Measurements from ENCODE around the gene STK16.
"Not testable (repeated sequence)": the region's sequence is repeated elsewhere in the genome, so short reads cannot be mapped to it uniquely, and the experiment has no call there.

STK16 gene

DNA sequence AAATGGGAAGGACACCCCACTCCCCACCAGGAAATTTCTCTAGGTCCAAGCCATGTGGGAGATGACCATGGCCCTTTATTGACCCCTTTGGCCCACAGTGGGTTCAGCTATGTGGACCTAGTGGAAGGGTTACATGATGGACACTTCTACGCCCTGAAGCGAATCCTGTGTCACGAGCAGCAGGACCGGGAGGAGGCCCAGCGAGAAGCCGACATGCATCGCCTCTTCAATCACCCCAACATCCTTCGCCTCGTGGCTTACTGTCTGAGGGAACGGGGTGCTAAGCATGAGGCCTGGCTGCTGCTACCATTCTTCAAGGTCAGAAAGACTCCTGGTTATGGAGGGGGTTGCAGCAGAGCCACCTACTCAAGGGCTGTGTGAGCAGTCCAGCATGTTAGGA is 1.3 kb downstream of the STK16 start:
- no peak for DNase-seq

GRCh38 chr2:219247678-219248642 is 2.7 kb downstream of the STK16 start:
- peak; percentile 49 for DNase-seq

- DNase-seq: no peak
Observed at GRCh38 chr2:219248845-219249202, 3.5 kb downstream of the STK16 start.

DNA sequence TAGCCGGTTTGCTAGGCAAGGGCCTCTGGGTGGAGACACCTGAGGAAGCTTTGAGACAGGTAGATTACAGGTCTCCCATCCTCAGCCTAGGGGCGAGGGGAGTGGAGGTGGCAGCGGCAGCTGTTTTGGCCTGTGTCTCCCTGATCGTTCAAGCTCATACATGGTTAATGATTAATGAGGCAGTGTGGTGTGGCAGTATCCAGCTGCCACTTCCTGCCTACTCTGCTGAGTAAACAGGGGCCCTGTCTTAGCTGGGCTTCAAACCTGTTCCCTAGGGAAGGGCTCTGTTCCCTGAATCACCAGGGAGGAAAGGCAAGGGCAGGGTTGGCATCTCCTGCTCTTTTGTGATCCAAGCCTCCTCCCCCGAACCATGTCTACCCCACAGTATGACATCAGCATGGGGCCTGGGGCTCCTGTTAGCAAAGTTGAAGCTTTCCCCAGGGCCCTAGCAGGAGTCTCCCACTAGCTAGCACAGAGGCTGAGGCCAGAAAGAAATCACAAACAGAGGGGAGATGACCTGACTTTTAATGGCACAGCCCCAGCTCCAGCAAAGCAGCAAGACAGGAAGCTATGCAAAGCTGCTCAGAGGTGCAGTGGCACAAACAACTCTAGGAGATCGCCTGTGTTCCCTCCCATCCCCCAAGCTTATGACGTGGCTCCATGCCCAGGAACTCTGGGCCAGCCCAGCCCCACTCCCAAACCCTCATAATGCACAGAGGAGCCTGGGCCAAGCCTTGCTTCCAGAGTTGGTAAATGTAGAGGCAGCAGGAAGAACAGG is 4.1 kb downstream of the STK16 start:
- no peak for DNase-seq

DNA sequence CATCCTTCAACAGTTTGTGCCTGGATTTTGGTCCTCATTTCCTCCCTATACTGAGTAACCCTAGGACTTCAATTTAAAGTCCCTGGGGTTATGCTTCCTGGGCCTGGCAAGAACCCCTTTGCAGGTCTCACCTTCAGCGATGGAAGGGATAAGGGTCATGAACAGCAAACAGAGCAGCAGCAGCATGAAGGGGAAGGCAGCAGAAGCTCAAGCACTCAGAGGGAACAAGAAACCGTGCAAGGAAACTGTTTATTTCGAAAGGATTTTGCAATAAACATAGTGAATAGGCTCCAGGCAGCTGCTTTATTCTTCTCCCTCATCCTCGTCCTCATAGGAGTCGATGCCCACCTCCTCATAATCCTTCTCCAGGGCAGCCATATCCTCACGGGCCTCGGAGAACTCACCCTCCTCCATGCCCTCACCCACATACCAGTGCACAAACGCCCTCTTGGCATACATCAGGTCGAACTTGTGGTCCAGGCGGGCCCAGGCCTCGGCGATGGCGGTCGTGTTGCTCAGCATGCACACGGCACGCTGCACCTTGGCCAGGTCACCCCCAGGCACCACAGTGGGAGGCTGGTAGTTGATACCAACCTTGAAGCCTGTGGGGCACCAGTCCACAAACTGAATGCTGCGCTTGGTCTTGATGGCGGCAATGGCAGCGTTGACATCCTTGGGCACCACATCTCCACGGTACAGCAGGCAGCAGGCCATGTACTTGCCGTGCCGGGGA is 4.9 kb downstream of the STK16 start:
- DNase-seq: no peak

DNA sequence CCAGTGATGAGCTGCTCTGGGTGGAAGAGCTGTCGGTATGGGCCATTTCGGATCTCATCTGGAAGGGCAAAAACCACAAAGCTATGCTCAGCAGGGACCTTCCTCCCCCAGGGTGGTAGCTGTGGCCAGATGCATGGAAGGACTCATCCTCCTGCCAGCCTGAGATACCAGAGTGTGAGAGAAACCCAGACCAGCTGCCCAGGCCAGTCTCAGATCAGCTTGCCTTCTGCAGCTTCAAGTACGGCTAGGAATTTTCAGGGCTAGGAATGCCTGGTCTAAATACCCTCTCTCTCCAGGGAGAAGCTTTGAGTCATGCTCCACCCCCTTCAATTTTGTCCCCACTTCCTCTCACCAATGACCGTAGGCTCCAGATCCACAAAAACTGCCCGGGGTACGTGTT is 6.4 kb downstream of the STK16 start:
- DNase-seq: no peak

- no peak for DNase-seq
Observed at GRCh38 chr2:219252084-219252483, 6.8 kb downstream of the STK16 start.

DNA sequence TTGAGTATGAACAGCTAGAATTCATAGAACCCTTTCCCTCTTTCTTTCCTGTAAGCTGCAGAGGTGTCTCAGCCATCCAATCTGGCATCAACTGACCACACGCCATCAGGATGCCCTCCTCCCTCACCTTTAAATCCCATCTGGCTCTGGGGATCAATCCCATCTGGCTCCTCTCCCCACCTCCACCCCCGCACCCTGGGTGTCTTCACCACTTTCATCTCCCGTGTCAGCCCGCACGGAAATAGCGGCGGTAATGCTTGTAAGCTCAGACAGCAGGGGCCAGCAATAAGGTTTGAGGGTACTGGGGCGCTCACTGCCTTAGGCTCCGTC is 7.3 kb downstream of the STK16 start:
- DNase-seq: no peak

GRCh38 chr2:219252900-219253752 is 7.8 kb downstream of the STK16 start, which contains the start of gene TUBA4B:
TSS of gene TUBA4B (plus strand) at chr2:219253243. CDS start at chr2:219253408, 165 bp downstream.
- DNase-seq: peak; percentile 35

GRCh38 chr2:219253753-219254589 is 8.7 kb downstream of the STK16 start, which contains the start of gene TUBA4A:
TSS of gene TUBA4A (minus strand) at chr2:219253918. CDS start at chr2:219253858, 60 bp downstream.
- DNase-seq: peak; percentile 90

DNA sequence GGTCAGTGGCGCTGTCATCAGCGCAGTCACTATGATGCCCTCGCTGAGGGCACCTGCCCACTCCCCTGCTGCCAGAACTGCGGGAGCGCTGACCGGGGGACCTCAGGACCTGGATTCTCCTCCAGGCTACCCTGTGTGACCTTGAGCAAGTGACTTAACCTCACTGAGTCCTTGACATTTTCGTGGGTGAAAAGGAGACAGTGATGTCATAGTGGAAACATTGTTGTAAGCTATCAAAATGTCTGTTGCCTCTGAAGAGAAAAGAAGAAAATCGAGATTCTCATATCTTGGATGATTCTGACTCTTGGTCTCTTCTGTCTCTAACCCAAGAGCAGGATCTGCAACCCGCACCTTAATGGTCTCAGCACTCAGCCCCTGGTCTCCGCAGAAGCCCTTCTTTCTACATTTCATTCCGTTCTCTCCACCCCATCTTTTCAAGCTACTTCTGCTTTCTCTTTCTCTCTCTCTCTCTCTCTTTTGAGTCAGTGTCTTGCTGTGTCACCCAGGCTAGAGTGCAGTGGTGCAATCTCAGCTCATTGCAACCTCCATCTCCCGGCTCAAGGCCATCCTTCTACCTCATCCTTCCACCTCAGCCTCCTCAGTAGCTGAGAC is 9.4 kb downstream of the STK16 start:
- peak; percentile 22 for DNase-seq

GRCh38 chr2:219258942-219259341 is 13.7 kb downstream of the STK16 start:
- DNase-seq: not testable (repeated sequence)

GRCh38 chr2:219261024-219261855 is 16.0 kb downstream of the STK16 start:
- no peak for DNase-seq

GRCh38 chr2:219266232-219266631 is 21.0 kb downstream of the STK16 start:
- no peak for DNase-seq

DNA sequence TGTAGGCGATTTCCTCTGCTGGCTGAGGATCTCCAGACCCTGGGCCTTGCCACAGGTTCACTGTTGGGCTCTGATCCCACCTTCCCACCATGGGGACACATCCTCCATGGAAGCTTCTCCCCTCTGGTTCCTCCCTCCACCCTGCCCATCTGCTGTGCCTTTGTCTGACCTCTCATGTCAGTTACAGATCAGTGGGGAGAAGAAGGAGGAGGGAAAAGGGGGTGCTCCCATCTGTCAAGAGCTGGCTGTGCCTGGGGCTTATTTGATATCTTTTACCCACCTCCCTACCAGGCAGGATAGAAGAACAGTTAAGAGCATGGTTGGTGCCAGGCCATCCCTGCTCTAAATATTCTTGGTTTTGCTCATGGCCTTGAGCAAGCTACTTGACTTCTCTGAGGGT is 21.6 kb downstream of the STK16 start:
- DNase-seq: no peak

DNA sequence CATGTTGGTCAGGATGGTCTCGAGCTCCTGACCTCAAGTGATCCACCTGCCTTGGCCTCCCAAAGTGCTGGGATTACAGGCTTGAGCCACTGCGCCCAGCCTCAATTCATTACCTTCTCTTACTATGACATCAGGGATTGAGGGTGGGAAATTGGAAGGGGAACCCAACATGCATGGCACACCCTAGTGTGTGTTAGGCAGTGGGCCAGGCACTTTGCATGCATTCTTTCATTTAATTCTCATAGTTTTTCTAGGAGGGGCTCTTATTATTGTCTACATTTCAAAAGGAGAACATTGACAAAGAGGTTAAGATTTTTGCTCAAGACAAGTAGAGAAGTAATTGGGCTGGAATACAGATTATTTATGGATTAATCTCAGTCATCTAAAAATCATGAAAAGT is 23.0 kb downstream of the STK16 start:
- no peak for DNase-seq

DNA sequence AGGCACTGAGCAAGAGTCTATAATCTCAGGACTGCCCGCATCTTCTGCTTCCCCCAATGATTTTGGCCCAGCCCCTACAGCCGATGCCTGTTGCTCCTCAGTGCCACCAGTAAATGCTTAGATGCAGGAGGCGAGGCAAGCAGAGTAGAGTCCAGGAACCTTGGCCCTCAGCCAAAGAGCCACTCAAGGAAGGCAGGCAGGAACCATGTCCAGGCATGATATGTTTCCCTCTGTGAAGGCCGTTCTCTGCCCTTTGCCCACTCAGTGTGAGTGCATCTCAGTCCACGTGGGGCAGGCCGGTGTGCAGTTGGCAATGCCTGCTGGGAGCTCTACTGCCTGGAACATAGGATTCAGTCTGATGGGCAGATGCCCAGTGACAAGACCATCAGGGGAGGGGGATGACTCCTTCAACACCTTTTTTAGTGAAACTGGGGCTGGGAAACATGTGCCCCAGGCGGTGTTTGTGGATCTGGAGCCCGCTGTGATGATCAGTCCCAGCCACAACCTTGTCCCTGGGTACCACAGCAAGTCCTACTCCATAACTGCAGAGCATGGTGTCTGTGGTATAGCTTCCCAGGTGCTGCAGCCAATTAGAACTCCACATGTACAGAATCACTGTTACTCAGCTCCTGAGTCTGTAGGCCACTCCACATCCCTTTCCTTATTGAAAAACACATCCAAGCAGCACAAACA is 24.2 kb downstream of the STK16 start:
- DNase-seq: no peak

DNA sequence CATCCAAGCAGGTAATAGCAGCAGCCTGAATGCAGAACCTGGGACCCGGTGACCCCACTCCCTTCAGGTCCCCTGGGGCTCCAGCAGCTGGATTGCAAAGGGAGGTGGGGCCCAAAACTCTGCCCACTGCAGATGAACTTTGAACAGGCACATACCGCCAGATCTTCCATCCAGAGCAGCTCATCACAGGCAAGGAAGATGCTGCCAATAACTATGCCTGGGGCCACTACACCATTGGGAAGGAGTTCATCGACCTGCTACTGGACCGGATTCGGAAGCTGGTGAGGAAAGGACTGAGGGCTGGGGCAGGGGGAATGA is 24.7 kb downstream of the STK16 start:
- DNase-seq: no peak

- no peak for DNase-seq
Observed at GRCh38 chr2:219271021-219271420, 25.7 kb downstream of the STK16 start.
